Measurements from ENCODE around the gene BBS5.
"Not testable (repeated sequence)": the region's sequence is repeated elsewhere in the genome, so short reads cannot be mapped to it uniquely, and the experiment has no call there.

Gene BBS5

GRCh38 chr2:169509298-169509885, 30.1 kb downstream of the BBS5 start, which contains the start of gene KLHL41:
Gene KLHL41 (plus strand): TSS chr2:169509702. CDS start chr2:169509779, 77 bp downstream.
- TF ChIP-seq CTCF (conservative IDR thresholded peaks at IDR 0.05; ENCODE audit: low read depth, low read length), result no peak
- no peak within 1 kb of the TSS for H3K4me3 ChIP-seq (ENCODE audit: low read depth, low read length)
- DNase-seq (ENCODE audit: low read depth), result peak; percentile 73

GRCh38 chr2:169509955-169510354, 30.7 kb downstream of the BBS5 start:
- no peak overlapping the region for H3K4me3 ChIP-seq (ENCODE audit: low read depth, low read length)
- TF ChIP-seq CTCF (conservative IDR thresholded peaks at IDR 0.05; ENCODE audit: low read depth, low read length), result no peak
- DNase-seq (ENCODE audit: low read depth), result no peak

DNA sequence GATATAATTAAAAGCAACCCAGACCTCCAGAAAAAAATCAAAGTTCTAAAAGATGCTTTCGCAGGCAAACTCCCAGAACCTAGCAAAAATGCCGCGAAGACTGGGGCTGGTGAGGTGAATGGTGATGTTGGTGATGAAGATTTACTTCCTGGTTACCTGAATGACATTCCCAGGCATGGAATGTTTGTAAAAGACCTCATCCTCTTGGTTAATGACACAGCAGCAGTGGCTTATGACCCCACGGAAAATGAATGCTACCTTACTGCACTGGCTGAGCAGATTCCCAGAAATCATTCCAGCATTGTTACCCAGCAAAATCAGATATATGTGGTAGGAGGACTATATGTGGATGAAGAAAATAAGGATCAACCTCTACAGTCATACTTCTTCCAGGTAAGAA, 31.2 kb downstream of the BBS5 start:
- no peak for DNase-seq (ENCODE audit: low read depth)
- TF ChIP-seq CTCF (conservative IDR thresholded peaks at IDR 0.05; ENCODE audit: low read depth, low read length), result no peak
- H3K4me3 ChIP-seq (ENCODE audit: low read depth, low read length), result no peak overlapping the region

DNA sequence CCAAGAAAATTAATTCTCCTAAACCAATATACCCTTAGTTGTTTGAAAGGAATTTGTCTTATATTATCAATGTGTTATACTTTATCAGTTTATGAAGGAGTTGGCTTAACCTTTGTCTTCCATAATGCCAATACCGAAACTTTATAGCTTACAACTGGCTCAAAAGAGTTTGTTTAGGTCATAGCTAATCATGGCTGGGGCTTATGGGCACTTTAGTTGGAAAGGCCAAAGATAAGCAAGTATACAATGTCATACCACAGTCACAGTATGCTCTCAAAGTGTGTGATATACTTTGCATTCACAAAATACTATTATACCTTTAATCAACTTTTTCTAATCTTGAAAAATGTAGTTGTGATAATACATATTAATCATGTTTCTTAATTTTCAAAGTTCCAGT, 32.5 kb downstream of the BBS5 start:
- DNase-seq (ENCODE audit: low read depth), result no peak
- H3K4me3 ChIP-seq (ENCODE audit: low read depth, low read length), result no peak overlapping the region
- no peak for TF ChIP-seq CTCF (conservative IDR thresholded peaks at IDR 0.05; ENCODE audit: low read depth, low read length)

DNA sequence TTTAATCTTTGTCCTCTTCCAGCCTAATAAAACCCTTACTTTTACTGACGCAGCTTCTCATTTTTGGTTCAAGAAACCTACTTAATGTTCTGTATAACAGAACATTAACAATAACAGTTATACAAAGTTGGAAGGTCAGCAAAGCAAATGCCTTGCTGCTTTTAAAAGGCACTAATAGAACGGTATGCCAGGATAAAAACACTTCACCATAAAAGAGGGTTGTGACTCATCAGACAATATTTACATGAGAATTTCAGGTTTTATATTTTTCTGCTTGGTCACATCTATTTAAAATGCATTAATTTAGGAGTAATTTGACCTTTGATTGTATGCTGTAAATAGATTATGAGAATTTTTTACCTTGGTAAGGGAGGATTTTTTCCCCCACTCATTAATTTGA, 33.2 kb downstream of the BBS5 start:
- peak; percentile 48 for DNase-seq (ENCODE audit: low read depth)
- no peak for TF ChIP-seq CTCF (conservative IDR thresholded peaks at IDR 0.05; ENCODE audit: low read depth, low read length)
- H3K4me3 ChIP-seq (ENCODE audit: low read depth, low read length), result no peak overlapping the region

DNA sequence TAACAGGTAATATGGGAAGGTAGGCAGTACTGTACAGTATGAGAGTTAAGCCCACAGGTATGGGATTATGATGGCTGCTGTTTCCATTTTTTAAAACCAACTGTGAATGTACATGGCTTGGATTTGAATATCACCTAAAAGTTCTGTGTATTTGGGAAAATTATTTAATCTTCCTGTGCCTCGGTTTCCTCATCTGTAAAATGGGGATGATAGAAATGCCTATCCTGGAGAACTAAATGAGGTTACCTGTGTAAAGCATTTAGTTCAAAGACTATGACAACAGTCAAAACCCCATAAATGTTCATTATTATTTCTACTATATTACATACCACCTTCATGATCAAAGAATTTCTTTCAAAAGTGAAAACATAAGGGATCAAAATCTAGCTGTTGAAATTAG, 33.8 kb downstream of the BBS5 start:
- H3K4me3 ChIP-seq (ENCODE audit: low read depth, low read length), result no peak overlapping the region
- DNase-seq (ENCODE audit: low read depth), result no peak
- TF ChIP-seq CTCF (conservative IDR thresholded peaks at IDR 0.05; ENCODE audit: low read depth, low read length), result no peak

GRCh38 chr2:169513926-169514325, 34.6 kb downstream of the BBS5 start:
- no peak for TF ChIP-seq CTCF (conservative IDR thresholded peaks at IDR 0.05; ENCODE audit: low read depth, low read length)
- DNase-seq (ENCODE audit: low read depth), result peak; percentile 60
- no peak overlapping the region for H3K4me3 ChIP-seq (ENCODE audit: low read depth, low read length)

GRCh38 chr2:169514758-169515157, 35.5 kb downstream of the BBS5 start:
- DNase-seq (ENCODE audit: low read depth); H3K4me3 ChIP-seq (ENCODE audit: low read depth, low read length): not testable (repeated sequence)

DNA sequence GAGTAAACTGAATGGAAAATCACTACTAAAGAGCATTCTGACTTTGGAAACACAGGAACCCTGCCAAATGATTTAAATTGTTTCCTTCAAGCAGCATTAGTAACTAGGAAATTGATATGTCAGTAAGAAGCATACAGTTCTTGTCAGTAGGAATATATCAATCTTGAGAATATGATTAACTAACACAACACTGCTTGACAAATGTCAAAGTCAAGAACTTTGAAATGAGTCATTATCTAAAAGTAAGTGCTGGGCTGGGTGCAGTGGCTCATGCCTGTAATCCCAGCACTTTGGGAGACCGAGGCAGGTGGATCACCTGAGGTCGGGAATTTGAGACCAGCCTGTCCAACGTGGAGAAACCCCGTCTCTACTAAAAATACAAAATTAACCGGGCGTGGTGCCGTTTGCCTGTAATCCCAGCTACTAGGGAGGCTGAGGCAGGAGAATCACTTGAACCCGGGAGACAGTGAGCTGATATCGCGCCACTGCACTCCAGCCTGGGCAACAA, 37.2 kb downstream of the BBS5 start:
- not testable (repeated sequence) for H3K4me3 ChIP-seq (ENCODE audit: low read depth, low read length); DNase-seq (ENCODE audit: low read depth)
